ENCODE results near the gene PPP1R9B. TPM values are rescaled to one million over a fixed set of nuclear protein-coding genes. Genes with fewer than 3 reads are reported as not detected.

Gene PPP1R9B
- total RNA-seq, 1 donor from 2014 or later, result 35.2 TPM

- TF ChIP-seq CTCF (IDR thresholded peaks at IDR 0.05; ENCODE audit: insufficient read depth, low read length, poor library complexity, severe bottlenecking), result no peak
- Histone ChIP-seq H3K36me3 (ENCODE audit: control insufficient read depth, insufficient read depth, low read length) (peaks cover 11% of the 10 kb centered on the region), H3K27me3 (ENCODE audit: control insufficient read depth, insufficient read depth, low read length) (no peaks in the 10 kb centered on the region), H3K4me3 (ENCODE audit: low read depth, low read length) (no peak overlapping the region)
- DNase-seq (ENCODE audit: low read depth), result no peak
Observed at GRCh38 chr17:50093246-50093645, 57.2 kb downstream of the PPP1R9B start.

- Histone ChIP-seq H3K4me3 (ENCODE audit: low read depth, low read length) (no peak overlapping the region), H3K27me3 (ENCODE audit: control insufficient read depth, insufficient read depth, low read length) (no peaks in the 10 kb centered on the region), H3K36me3 (ENCODE audit: control insufficient read depth, insufficient read depth, low read length) (peaks cover 18% of the 10 kb centered on the region)
- TF ChIP-seq CTCF (IDR thresholded peaks at IDR 0.05; ENCODE audit: insufficient read depth, low read length, poor library complexity, severe bottlenecking), result no peak
- DNase-seq (ENCODE audit: low read depth), result no peak
Observed at GRCh38 chr17:50091918-50092285, 58.6 kb downstream of the PPP1R9B start.

- Histone ChIP-seq H3K36me3 (ENCODE audit: control insufficient read depth, insufficient read depth, low read length) (peaks cover 18% of the 10 kb centered on the region), H3K4me3 (ENCODE audit: low read depth, low read length) (no peak overlapping the region), H3K27me3 (ENCODE audit: control insufficient read depth, insufficient read depth, low read length) (no peaks in the 10 kb centered on the region)
- no peak for TF ChIP-seq CTCF (IDR thresholded peaks at IDR 0.05; ENCODE audit: insufficient read depth, low read length, poor library complexity, severe bottlenecking)
- no peak for DNase-seq (ENCODE audit: low read depth)
Observed at GRCh38 chr17:50090971-50091917, 59.2 kb downstream of the PPP1R9B start.

GRCh38 chr17:50090071-50090470 lies 60.4 kb downstream of the PPP1R9B start:
- Histone ChIP-seq H3K27me3 (ENCODE audit: control insufficient read depth, insufficient read depth, low read length) (no peaks in the 10 kb centered on the region), H3K36me3 (ENCODE audit: control insufficient read depth, insufficient read depth, low read length) (peaks cover 18% of the 10 kb centered on the region), H3K4me3 (ENCODE audit: low read depth, low read length) (no peak overlapping the region)
- no peak for DNase-seq (ENCODE audit: low read depth)
- TF ChIP-seq CTCF (IDR thresholded peaks at IDR 0.05; ENCODE audit: insufficient read depth, low read length, poor library complexity, severe bottlenecking), result no peak

GRCh38 chr17:50088952-50089825 lies 61.3 kb downstream of the PPP1R9B start:
- no peak for DNase-seq (ENCODE audit: low read depth)
- no peak for TF ChIP-seq CTCF (IDR thresholded peaks at IDR 0.05; ENCODE audit: insufficient read depth, low read length, poor library complexity, severe bottlenecking)
- peaks cover 18% of the 10 kb centered on the region for H3K36me3 ChIP-seq (ENCODE audit: control insufficient read depth, insufficient read depth, low read length)
- H3K4me3 ChIP-seq (ENCODE audit: low read depth, low read length), result no peak overlapping the region
- no peaks in the 10 kb centered on the region for H3K27me3 ChIP-seq (ENCODE audit: control insufficient read depth, insufficient read depth, low read length)

All from kidney epithelial cell (primary cell).